PC-9 (cell line): ENCODE measurements around the gene TSTD1. TPM values are rescaled to one million over a fixed set of nuclear protein-coding genes. Genes with fewer than 3 reads are reported as not detected.

Source experiments
- BruUV-seq: library from RNA; stranded (reverse); fragments of 400-500 nt; replicated peaks from 2 replicates; lab custom pipeline; 2021; lab: Mats Ljungman, UMichigan
- CTCF ChIA-PET: fragments of 300-600 bp; sonication (Branson Sonifier 250); formaldehyde crosslinking; loops from one replicate; lab custom pipeline; 2022; ENCODE audit warnings: antibody characterized with exemption; lab: Charles Lee
- POLR2A ChIA-PET: fragments of 300-600 bp; sonication (Branson Sonifier 250); formaldehyde crosslinking; loops from one replicate; lab custom pipeline; 2022; ENCODE audit warnings: antibody characterized with exemption; ENCODE audit not compliant: unreplicated experiment; lab: Charles Lee
- DNase-seq, 2 experiments: peaks; one replicate each; pipeline versions ENCODE4 v3.0.0 to v3.0.0-alpha.2; 2015 to 2022; ENCODE audit warnings: mixed read lengths in 1 of 2
- H2AFZ ChIP-seq: fragments of 200-600 bp; sonication (generic); 2 replicates; pipeline ENCODE4 v1.8.1; 2017; ENCODE audit warnings: antibody characterized with exemption
- H3F3A ChIP-seq: fragments of 200-600 bp; sonication (generic); 2 replicates; pipeline ENCODE4 v1.8.1; 2017; ENCODE audit warnings: antibody characterized with exemption, mild to moderate bottlenecking, low read depth; ENCODE audit not compliant: insufficient read depth
- H3K27ac ChIP-seq: fragments of 200-600 bp; sonication (generic); 2 replicates; pipeline ENCODE4 v1.6.1; 2016; ENCODE audit warnings: mixed run types
- H3K27me3 ChIP-seq: fragments of 200-600 bp; sonication (generic); 2 replicates; pipeline ENCODE4 v1.6.1; 2016; ENCODE audit warnings: low read depth, mixed run types; ENCODE audit not compliant: insufficient read depth
- H3K36me3 ChIP-seq: fragments of 200-600 bp; sonication (generic); 2 replicates; pipeline ENCODE4 v1.6.1; 2016; ENCODE audit warnings: low read depth, mixed run types
- H3K4me1 ChIP-seq: fragments of 200-600 bp; sonication (generic); replicated peaks from 2 replicates; pipeline ENCODE4 v1.6.1; 2016; ENCODE audit warnings: mixed run types; ENCODE audit not compliant: insufficient read depth
- H3K4me2 ChIP-seq: fragments of 200-600 bp; sonication (generic); 2 replicates; pipeline ENCODE4 v1.6.1; 2017; ENCODE audit warnings: mixed run types
- H3K4me3 ChIP-seq: fragments of 200-600 bp; sonication (generic); 2 replicates; pipeline ENCODE4 v1.6.1; 2016; ENCODE audit warnings: mixed run types
- H3K79me2 ChIP-seq: fragments of 200-600 bp; sonication (generic); 2 replicates; pipeline ENCODE4 v1.6.1; 2017; ENCODE audit warnings: low read depth, mixed run types
- H3K9me2 ChIP-seq: fragments of 200-600 bp; sonication (generic); 2 replicates; pipeline ENCODE4 v1.8.1; 2017; ENCODE audit warnings: mild to moderate bottlenecking; ENCODE audit not compliant: insufficient read depth
- H3K9me3 ChIP-seq: fragments of 200-600 bp; sonication (generic); 2 replicates; pipeline ENCODE4 v1.8.1; 2016; ENCODE audit warnings: low read depth; ENCODE audit not compliant: insufficient read depth
- H4K20me1 ChIP-seq: fragments of 200-600 bp; sonication (generic); 2 replicates; pipeline ENCODE4 v1.8.1; 2017; ENCODE audit not compliant: insufficient read depth
- EZH2 ChIP-seq: fragments of 200-600 bp; sonication (generic); IDR thresholded peaks from 2 replicates; pipeline ENCODE4 v1.8.0; 2017; ENCODE audit warnings: antibody characterized with exemption, low read depth
- intact Hi-C: fragments of 100-400 bp; cut with micrococcal nuclease; formaldehyde crosslinking; loops from one replicate; pipeline ENCODE4 v1.10.0; 2022; ENCODE audit not compliant: unreplicated experiment
- total RNA-seq: library from RNA; stranded (reverse); gene quantifications from 2 replicates; pipeline ENCODE4 v1.2.3, GENCODE V29; 2021
- TF ChIP-seq, protein P1 (sequence below): fragments of 200-600 bp; sonication (generic); conservative IDR thresholded peaks from 2 replicates; pipeline ENCODE4 v1.6.1; 2017; ENCODE audit warnings: mixed run types, antibody characterized with exemption, mild to moderate bottlenecking, moderate library complexity

TSTD1 gene
- total RNA-seq, 1 experiment from 2014 or later: 51.4 TPM

DNA sequence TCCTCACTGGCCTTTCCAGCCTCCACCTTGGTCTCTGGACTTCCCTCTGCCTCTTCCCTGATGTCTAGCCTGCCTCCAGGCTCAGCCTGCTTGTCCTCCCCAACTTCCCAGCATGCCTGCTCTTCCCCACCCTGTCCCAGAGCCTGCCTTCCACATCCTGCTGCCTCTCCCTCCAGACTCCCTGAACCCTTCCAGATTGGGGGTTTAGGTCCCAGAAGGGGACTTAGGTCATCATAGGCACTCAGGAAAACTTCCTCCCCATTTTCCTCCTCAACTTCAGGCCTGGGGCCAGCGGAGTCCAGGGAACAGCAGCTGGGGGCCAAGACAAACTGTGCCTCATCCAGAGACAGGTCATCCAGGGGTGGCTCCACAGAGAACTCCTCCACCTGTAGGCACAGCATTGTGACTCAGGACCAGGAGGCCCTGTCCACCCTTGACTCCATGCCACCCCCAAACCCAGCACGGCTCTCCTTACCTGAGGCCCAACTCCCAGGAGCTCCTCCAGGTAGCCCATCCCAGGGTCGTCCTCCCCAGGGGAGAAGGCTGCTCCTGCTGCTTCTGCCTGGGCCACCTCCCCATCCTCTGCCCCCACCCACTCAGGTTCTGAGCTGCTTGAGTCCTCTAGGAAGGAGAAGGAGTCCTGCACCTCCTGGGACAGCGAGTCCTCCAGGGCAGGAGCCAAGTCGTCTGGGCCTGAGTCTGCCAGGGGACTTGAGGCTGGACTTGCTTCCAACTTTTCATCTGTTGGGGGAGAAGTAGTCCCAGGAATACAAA lies 10.4 kb upstream of the TSTD1 start:
- no peaks in the 10 kb centered on the region for H3K27me3 ChIP-seq
- H3F3A ChIP-seq: peaks cover 3% of the 10 kb centered on the region; the same call in 1 of the 2 replicates
- peaks cover 14% of the 10 kb centered on the region for H3K79me2 ChIP-seq
- ChIA-PET CTCF (interaction anchor here (0.7 kb wide), 1 partner anchor 39 kb away, joined by 13 read pairs; no protein-coding TSS in a partner anchor), POLR2A (no interaction called here)
- no peak overlapping the region for H3K4me2 ChIP-seq
- BruUV-seq: no TSS peak
- H3K27ac ChIP-seq: no peak overlapping the region
- peaks cover 16% of the 10 kb centered on the region for H3K9me3 ChIP-seq
- peaks cover 13% of the 10 kb centered on the region for H3K4me1 ChIP-seq
- no peak for DNase-seq
- intact Hi-C loops: no loop called here
- no peaks in the 10 kb centered on the region for H3K9me2 ChIP-seq
- H3K4me3 ChIP-seq: no peak overlapping the region
- H4K20me1 ChIP-seq: no peaks in the 10 kb centered on the region
- TF ChIP-seq, protein P1, sequence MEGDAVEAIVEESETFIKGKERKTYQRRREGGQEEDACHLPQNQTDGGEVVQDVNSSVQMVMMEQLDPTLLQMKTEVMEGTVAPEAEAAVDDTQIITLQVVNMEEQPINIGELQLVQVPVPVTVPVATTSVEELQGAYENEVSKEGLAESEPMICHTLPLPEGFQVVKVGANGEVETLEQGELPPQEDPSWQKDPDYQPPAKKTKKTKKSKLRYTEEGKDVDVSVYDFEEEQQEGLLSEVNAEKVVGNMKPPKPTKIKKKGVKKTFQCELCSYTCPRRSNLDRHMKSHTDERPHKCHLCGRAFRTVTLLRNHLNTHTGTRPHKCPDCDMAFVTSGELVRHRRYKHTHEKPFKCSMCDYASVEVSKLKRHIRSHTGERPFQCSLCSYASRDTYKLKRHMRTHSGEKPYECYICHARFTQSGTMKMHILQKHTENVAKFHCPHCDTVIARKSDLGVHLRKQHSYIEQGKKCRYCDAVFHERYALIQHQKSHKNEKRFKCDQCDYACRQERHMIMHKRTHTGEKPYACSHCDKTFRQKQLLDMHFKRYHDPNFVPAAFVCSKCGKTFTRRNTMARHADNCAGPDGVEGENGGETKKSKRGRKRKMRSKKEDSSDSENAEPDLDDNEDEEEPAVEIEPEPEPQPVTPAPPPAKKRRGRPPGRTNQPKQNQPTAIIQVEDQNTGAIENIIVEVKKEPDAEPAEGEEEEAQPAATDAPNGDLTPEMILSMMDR: no peak
- TF ChIP-seq EZH2: no peak
- no peaks in the 10 kb centered on the region for H3K36me3 ChIP-seq
- no peak overlapping the region for H2AFZ ChIP-seq

DNA sequence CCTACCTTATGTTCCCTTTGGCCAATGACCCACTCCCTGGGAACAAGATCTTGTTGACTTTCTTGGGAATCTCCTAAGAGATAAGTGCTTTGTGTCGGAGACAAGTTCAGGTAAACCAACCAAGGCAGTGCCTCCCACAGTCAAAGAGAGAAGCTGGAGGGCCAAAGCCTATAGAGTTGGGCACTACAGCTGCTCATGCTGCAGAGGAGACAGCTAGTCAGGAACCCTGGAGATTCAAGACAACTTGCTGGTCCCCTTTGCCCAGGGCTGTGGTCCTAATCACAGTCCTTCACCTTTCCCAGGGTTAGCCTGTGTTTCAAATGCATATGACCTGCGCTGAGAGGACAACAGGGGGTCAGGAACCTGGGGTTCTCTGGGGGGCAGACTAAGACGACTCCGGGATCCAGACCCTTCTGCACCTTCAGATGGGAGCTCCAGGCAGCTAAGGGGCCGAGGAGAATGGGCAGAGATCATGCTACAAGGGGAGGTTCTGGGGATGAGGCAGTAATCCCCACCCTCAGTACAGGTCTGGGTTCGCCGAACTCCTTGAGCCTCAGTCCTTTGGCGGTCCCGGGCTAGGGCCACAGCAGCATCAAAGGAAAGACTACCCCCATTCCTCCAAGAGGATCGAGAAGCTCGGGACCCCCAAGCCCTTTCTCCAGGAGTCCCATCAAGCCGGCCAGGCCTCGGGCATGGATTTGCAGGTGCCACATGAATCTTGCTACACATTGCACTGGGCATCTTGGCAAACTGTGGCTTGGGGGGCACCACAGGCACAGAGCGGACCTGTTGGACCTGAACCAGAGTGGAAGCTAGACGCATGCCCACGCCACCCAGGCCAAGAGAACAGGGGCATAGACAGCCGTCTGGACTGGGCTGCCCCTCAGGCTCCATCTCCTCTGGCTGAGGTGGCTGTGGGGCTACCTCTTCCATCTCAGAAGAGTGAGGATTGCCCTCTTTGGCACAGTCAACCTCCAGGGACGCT lies 9.0 kb upstream of the TSTD1 start:
- Histone ChIP-seq H3K4me2 (no peak overlapping the region), H3K9me2 (no peaks in the 10 kb centered on the region), H3K36me3 (no peaks in the 10 kb centered on the region; the same call in 1 of the 2 replicates), H3K4me1 (peaks cover 15% of the 10 kb centered on the region), H3K27me3 (no peaks in the 10 kb centered on the region), H3K9me3 (peaks cover 16% of the 10 kb centered on the region), H3K4me3 (peak overlapping the region; percentile 66; the same call in 1 of the 2 replicates), H2AFZ (no peak overlapping the region), H3F3A (peaks cover 3% of the 10 kb centered on the region; the same call in 1 of the 2 replicates), H3K79me2 (peaks cover 21% of the 10 kb centered on the region), H4K20me1 (no peaks in the 10 kb centered on the region), H3K27ac (no peak overlapping the region)
- intact Hi-C loops: no loop called here
- CTCF ChIA-PET: interaction anchor here (0.6 kb wide), 1 partner anchor 54 kb away, joined by 9 read pairs; no protein-coding TSS in a partner anchor
- no TSS peak for BruUV-seq
- no peak for DNase-seq
- TF ChIP-seq, protein P1: no peak
- TF ChIP-seq EZH2: no peak
- POLR2A ChIA-PET: no interaction called here
